HG03378 (cell line): ENCODE measurements around the gene PCBP4.

Experiments used
- ATAC-seq: cut with Tn5 transposase; IDR thresholded peaks from one replicate; pipeline ENCODE4 v1.9.1; 2021; ENCODE audit warnings: mild to moderate bottlenecking, moderate library complexity; ENCODE audit not compliant: unreplicated experiment

The PCBP4 gene

GRCh38 chr3:51958603-51959521 lies 8.4 kb downstream of the PCBP4 start:
- ATAC-seq, result no peak

DNA sequence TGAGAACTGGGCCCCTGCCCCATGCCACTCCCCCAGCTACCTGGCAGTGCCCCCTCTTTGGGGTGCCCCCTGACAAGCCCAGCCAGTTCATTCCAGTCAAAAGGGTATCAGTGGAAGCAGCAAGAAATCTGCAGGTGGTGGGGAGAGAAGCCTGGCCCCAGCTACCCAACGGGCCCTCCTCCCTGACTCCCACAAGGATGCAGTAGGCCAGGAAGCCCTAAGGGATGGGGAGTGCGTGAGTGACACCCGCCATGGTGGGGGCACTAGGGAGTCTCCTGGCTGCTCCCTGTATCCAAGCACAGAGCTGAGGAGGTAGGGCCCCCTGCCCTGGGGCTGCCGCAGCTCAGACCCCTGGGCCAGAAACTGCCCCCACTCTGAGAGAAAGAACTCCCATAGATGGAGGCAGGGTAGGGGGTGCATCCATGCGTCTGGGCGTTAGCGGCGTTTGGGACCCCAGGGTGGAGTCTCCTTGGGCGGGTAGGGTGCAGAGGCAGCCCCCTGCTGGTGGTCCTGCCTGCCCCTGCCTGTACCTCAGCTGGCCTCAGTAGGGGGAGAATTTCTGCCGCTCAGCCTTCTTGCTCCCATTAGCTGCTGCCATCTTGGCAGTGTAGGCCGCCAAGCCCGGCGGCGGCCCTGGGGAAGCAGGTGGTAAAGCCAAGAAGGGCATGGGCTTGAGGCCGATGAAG lies 9.6 kb downstream of the PCBP4 start:
- ATAC-seq, result no peak

- no peak for ATAC-seq
These were observed 11.1 kb downstream of the PCBP4 start for GRCh38 chr3:51955893-51956770.

- ATAC-seq, result no peak
These were observed 11.9 kb downstream of the PCBP4 start, which contains the start of gene GPR62 for GRCh38 chr3:51955175-51955892. Gene GPR62, plus strand, starts transcription at chr3:51955381. Its CDS starts 272 bp downstream, at chr3:51955653.

GRCh38 chr3:51954713-51955112 lies 12.5 kb downstream of the PCBP4 start:
- ATAC-seq, result no peak

- ATAC-seq, result no peak
These were observed 13.1 kb downstream of the PCBP4 start for GRCh38 chr3:51954105-51954504.

- ATAC-seq, result no peak
These were observed 13.8 kb downstream of the PCBP4 start for GRCh38 chr3:51953445-51953844.

DNA sequence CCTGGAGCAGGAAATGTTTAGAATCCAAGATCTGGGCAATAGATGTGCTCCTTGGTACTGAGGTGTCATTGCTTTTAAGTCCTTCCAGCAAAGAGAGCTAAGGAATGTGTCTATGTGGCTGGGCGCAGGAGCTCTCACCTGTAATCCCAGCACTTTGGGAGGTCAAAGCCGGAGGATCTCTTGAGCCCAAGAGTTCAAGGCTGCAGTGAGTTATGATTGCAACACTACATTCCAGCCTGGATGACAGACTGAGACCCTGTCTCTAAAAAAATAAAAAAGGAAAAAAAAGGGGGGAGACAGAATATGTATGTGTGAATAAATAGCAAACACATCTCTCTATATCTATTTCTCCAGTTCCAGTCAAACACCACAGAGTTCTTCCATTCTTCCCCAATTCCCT lies 16.4 kb downstream of the PCBP4 start:
- no peak for ATAC-seq

GRCh38 chr3:51949121-51949520 lies 18.1 kb downstream of the PCBP4 start:
- ATAC-seq, result no peak

- no peak for ATAC-seq
These were observed 19.2 kb downstream of the PCBP4 start for GRCh38 chr3:51948016-51948580.

GRCh38 chr3:51947215-51947900 lies 19.9 kb downstream of the PCBP4 start:
- no peak for ATAC-seq

GRCh38 chr3:51946796-51947195 lies 20.5 kb downstream of the PCBP4 start:
- no peak for ATAC-seq

DNA sequence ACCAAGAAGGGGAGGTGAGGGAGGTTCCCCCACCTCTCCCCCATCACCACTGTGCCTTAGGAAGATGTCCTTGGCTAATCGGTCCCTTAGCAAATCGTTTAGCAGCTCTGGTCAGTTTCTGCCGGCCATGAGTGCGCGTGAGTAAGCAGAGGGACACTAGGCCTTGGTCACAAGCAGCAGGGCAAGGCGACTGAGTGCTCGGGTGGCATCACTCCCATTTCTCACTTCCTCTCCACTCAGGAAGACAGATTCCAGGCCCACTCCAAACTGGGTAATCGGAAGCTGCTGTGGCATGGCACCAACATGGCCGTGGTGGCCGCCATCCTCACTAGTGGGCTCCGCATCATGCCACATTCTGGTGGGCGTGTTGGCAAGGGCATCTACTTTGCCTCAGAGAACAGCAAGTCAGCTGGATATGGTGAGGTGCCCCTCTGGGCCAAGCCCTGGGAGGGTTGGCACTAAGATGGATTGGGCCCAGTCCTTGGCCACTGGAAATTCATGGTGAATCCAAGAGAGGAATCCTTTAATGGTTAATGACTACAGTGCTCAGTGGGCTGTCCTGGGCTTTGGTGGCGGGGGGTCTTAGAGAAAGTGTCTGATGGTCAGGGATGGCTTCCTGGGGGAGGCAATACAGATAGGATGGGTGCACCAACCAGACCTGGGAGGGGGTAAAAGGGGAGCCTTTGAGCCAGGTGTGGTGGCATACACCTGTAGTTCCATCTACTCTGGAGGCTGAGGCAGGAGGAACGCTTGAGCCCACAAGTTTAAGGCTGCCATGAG lies 21.1 kb downstream of the PCBP4 start:
- ATAC-seq, result no peak

GRCh38 chr3:51945031-51945840 lies 22.0 kb downstream of the PCBP4 start:
- no peak for ATAC-seq

DNA sequence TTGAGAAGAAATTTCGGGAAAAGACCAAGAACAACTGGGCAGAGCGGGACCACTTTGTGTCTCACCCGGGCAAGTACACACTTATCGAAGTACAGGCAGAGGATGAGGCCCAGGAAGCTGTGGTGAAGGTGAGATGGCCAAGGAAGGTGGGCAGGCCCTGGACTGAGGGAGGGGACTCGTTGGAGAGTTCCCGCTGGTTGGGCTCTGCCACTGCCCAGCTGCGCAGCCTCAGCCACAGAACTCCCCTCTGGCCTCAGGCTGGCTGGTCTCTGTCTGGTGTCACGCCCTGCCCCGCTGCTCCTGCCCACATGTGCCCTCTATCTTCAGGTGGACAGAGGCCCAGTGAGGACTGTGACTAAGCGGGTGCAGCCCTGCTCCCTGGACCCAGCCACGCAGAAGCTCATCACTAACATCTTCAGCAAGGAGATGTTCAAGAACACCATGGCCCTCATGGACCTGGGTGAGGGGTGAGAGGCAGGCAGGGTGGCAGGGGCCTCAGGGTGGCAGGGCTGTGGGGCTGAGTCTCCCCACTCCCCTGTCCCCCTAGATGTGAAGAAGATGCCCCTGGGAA lies 22.7 kb downstream of the PCBP4 start:
- ATAC-seq, result no peak

- no peak for ATAC-seq
These were observed 23.5 kb downstream of the PCBP4 start for GRCh38 chr3:51943451-51944391.
